Activated T-cell treated with anti-CD3 and anti-CD28 coated beads, Interleukin-2, amount 50 U/mL, for 48 hours (primary cell): ENCODE data around the gene PRDM1.

Experiments
- DNase-seq, 2 experiments: peaks; one replicate each; pipeline ENCODE4 v3.0.0-alpha.2; 2020

Gene PRDM1

GRCh38 chr6:106118835-106119431, 32.8 kb downstream of the PRDM1 start:
- no peak for DNase-seq

- no peak for DNase-seq
Observed at GRCh38 chr6:106119546-106119945, 33.4 kb downstream of the PRDM1 start.

GRCh38 chr6:106120006-106120405, 33.9 kb downstream of the PRDM1 start:
- no peak for DNase-seq

GRCh38 chr6:106120406-106120805, 34.3 kb downstream of the PRDM1 start:
- no peak for DNase-seq

- no peak for DNase-seq
Observed at GRCh38 chr6:106122306-106122918, 36.3 kb downstream of the PRDM1 start.

GRCh38 chr6:106122938-106123656, 37.0 kb downstream of the PRDM1 start:
- DNase-seq = no peak

GRCh38 chr6:106124015-106124414, 37.9 kb downstream of the PRDM1 start:
- DNase-seq = no peak

GRCh38 chr6:106124437-106125430, 38.6 kb downstream of the PRDM1 start:
- no peak for DNase-seq

GRCh38 chr6:106125925-106126435, 39.8 kb downstream of the PRDM1 start:
- DNase-seq = peak; percentile 70 to 74

GRCh38 chr6:106126482-106126881, 40.3 kb downstream of the PRDM1 start:
- no peak for DNase-seq

- no peak for DNase-seq
Observed at GRCh38 chr6:106128981-106129781, 43.0 kb downstream of the PRDM1 start.

GRCh38 chr6:106132153-106132698, 46.1 kb downstream of the PRDM1 start:
- DNase-seq = no peak

- DNase-seq = no peak
Observed at GRCh38 chr6:106133040-106133439, 46.9 kb downstream of the PRDM1 start.

GRCh38 chr6:106134087-106134770, 48.1 kb downstream of the PRDM1 start:
- DNase-seq = no peak

- peak in 1 of 2 experiments; percentile 60 for DNase-seq
Observed at GRCh38 chr6:106134906-106135634, 48.9 kb downstream of the PRDM1 start.

- DNase-seq = no peak
Observed at GRCh38 chr6:106135911-106136571, 49.9 kb downstream of the PRDM1 start.

- no peak for DNase-seq
Observed at GRCh38 chr6:106136845-106137244, 50.7 kb downstream of the PRDM1 start.

GRCh38 chr6:106138151-106138550, 52.0 kb downstream of the PRDM1 start:
- DNase-seq = no peak

- peak; percentile 73 to 78 for DNase-seq
Observed at GRCh38 chr6:106141441-106142237, 55.5 kb downstream of the PRDM1 start.
